Skin of body (tissue), 2 donors: ENCODE results near the gene SRSF4. TPM values are rescaled to one million over a fixed set of nuclear protein-coding genes. Genes with fewer than 3 reads are reported as not detected.

ENCODE experiments used
- small RNA-seq: library from RNA; depleted of rRNA; stranded (forward); fragments of <200 nt; gene quantifications from one replicate; pipeline ENCODE3, GENCODE V24; 2014; ENCODE audit warnings: low replicate concordance
- total RNA-seq: library from RNA; depleted of rRNA; stranded (reverse); fragments of >200 nt; gene quantifications from one replicate; pipeline ENCODE4 v1.2.3, GENCODE V29; 2014

SRSF4 gene
- total RNA-seq, 1 donor from 2014 or later: 55.5 TPM

Small RNA genes lying within 50 kb of the gene (small RNA-seq; reads per million reads assigned to genes)
- gene RF02271: not detected

Other genes with a start within 250 kb of the SRSF4 start
- 6.5 TPM for gene TMEM200B, start 58.0 kb downstream of the SRSF4 start, total RNA-seq
- 15.0 TPM for gene MECR, start 49.0 kb upstream of the SRSF4 start, total RNA-seq
- gene PTPRU, start 54.6 kb upstream of the SRSF4 start, total RNA-seq: 11.2 TPM